Neural progenitor cell (in vitro differentiated cells): Measurements from ENCODE around the gene MRPL45.

Experiments used
- CTCF ChIP-seq: fragments of 200-600 bp; sonication (generic); IDR thresholded peaks from 2 replicates; pipeline ENCODE4 v1.5.1; 2017; ENCODE audit warnings: antibody characterized with exemption, mild to moderate bottlenecking
- EZH2phosphoT487 ChIP-seq: fragments of 200-600 bp; sonication (generic); IDR thresholded peaks from 2 replicates; pipeline ENCODE4 v1.6.1; 2017; ENCODE audit warnings: antibody characterized with exemption

GRCh38 chr17:38358586-38359513, 61.9 kb downstream of the MRPL45 start:
- TF ChIP-seq CTCF (no peak), EZH2phosphoT487 (no peak)
